Erythroblast (primary cell): ENCODE measurements around the gene CHD1L.

Experiments
- GATA1 ChIP-seq: IDR thresholded peaks from 2 replicates; pipeline ENCODE4 v1.6.1; 2011; ENCODE audit warnings: low read depth, mild to moderate bottlenecking, control low read depth, low read length, moderate library complexity
- POLR2A ChIP-seq: IDR thresholded peaks from 2 replicates; pipeline ENCODE4 v1.6.1; 2011; ENCODE audit warnings: mild to moderate bottlenecking, low read length

DNA sequence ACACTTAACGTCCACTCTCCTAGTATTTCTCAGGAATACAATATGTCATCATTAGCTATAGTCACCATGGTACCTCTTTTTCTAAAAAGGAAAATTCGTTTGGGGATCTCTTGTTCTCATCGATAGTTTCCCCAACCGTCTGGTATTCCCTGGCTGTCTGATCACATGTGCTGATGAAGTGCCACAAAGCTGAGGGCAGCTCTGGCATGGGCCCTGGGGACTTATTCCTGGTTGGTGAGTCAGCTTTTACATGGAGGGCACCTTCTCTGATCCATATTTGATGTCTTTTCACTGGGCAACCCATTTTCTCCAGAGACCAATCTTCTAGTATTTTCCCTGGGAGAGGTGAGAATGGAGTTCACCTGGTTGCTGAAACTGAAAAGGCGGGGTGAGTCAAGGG is 39.5 kb downstream of the CHD1L start:
- no peak for TF ChIP-seq POLR2A
- no peak for TF ChIP-seq GATA1
